ENCODE measurements around the gene SLC28A1. TPM values are rescaled to one million over a fixed set of nuclear protein-coding genes. Genes with fewer than 3 reads are reported as not detected.

SLC28A1 gene
- total RNA-seq, 1 experiment from 2014 or later, result 0.13 TPM

GRCh38 chr15:84910928-84911623 is 26.6 kb downstream of the SLC28A1 start:
- no peak for TF ChIP-seq CTCF (conservative IDR thresholded peaks at IDR 0.05)
- H4K5ac ChIP-seq (ENCODE audit: insufficient read length, low read depth, low read length), result no peak overlapping the region
- Mint-ChIP-seq H3K27ac (0 out of 7 replicates have a peak overlapping the region, but pooled peaks of 1 of the 3 experiments have one; percentile 57), H3K27me3 (ENCODE audit: low read depth) (no peaks in the 10 kb centered on the region), H3K4me1 (peaks cover 8 to 14% of the 10 kb centered on the region in 2 experiments), H3K9me3 (no peaks in the 10 kb centered on the region; a peak in 2 of 5 replicates), H3K4me3 (no peak overlapping the region), H3K36me3 (ENCODE audit: insufficient read depth in 1 of 3, low read depth in 3 of 3) (no peaks in the 10 kb centered on the region)
- no peak overlapping the region for H2BK15ac ChIP-seq (ENCODE audit: low read depth, low read length)
- H3K79me2 ChIP-seq (ENCODE audit: insufficient read depth, low read length), result no peaks in the 10 kb centered on the region
- no peak overlapping the region for H2AFZ ChIP-seq (ENCODE audit: low read length)
- no peaks in the 10 kb centered on the region for H3K23me2 ChIP-seq (ENCODE audit: insufficient read length, low read depth, low read length, poor library complexity, severe bottlenecking)
- no CpG with 5 or more reads among the region's 17 CpGs for WGBS (ENCODE audit: extremely low coverage, insufficient read length, low lambda C conversion rate)
- H3K4me1 ChIP-seq (ENCODE audit: insufficient read depth, low read length), result no peaks in the 10 kb centered on the region
- no peak overlapping the region for H3K4ac ChIP-seq (ENCODE audit: low read depth, low read length)
- no peak overlapping the region for H3T11ph ChIP-seq (ENCODE audit: low read length)
- H4K91ac ChIP-seq (ENCODE audit: insufficient read length, low read depth, low read length), result no peak overlapping the region
- H2BK20ac ChIP-seq (ENCODE audit: low read depth, low read length, poor library complexity, severe bottlenecking), result no peak overlapping the region
- no peak overlapping the region for H4K8ac ChIP-seq (replicated peaks; ENCODE audit: insufficient read length, low read depth, low read length)
- no peak overlapping the region for H2BK120ac ChIP-seq (ENCODE audit: low read depth, low read length, poor library complexity, severe bottlenecking)
- no peak overlapping the region for H3K14ac ChIP-seq (ENCODE audit: insufficient read depth, low read length)
- H3K18ac ChIP-seq (ENCODE audit: insufficient read length, low read depth, low read length), result no peak overlapping the region
- H3K23ac ChIP-seq (ENCODE audit: insufficient read length, low read depth, low read length), result no peak overlapping the region
- no peak overlapping the region for H3K27ac ChIP-seq (ENCODE audit: insufficient read length, low read depth, low read length)
- H3K56ac ChIP-seq (ENCODE audit: insufficient read length, low read depth, low read length), result no peak overlapping the region
- H4K20me1 ChIP-seq (ENCODE audit: control insufficient read depth, insufficient read depth, insufficient read length), result no peaks in the 10 kb centered on the region
- no peak overlapping the region for H2BK12ac ChIP-seq (ENCODE audit: insufficient read length, low read depth, low read length)
- no peaks in the 10 kb centered on the region for H3K9me3 ChIP-seq (ENCODE audit: control insufficient read depth, low read depth, low read length)
- no peak overlapping the region for H3K4me2 ChIP-seq (ENCODE audit: insufficient read depth, insufficient read length, low read length)
- no peaks in the 10 kb centered on the region for H3K27me3 ChIP-seq (ENCODE audit: insufficient read depth, low read length)
- H3K79me1 ChIP-seq (ENCODE audit: insufficient read depth, low read depth, low read length, poor library complexity, severe bottlenecking), result no peaks in the 10 kb centered on the region
- no peak overlapping the region for H3K9ac ChIP-seq (ENCODE audit: extremely low read depth, insufficient read length, low read length)
- DNase-seq, result no peak
- H2AK5ac ChIP-seq (ENCODE audit: insufficient read length, low read length), result no peak overlapping the region
- H2BK5ac ChIP-seq (ENCODE audit: insufficient read length, low read length), result no peak overlapping the region

Data from H9 (cell line).